ENCODE results near the gene TXN2. TPM values are rescaled to one million over a fixed set of nuclear protein-coding genes. Genes with fewer than 3 reads are reported as not detected.

TXN2 gene
- total and polyA plus RNA-seq, 2 of the 4 experiments (the other 2 are of a cell fraction): 49.6 to 166 TPM

GRCh38 chr22:36419912-36420882, 61.2 kb downstream of the TXN2 start (continued):
- TF ChIP-seq CTCF (conservative IDR thresholded peaks at IDR 0.05; ENCODE audit: low read depth, low read length): no peak
- TF ChIP-seq BHLHE40 (IDR thresholded peaks at IDR 0.05; ENCODE audit: low read depth, low read length): no peak
- TF ChIP-seq CEBPB (IDR thresholded peaks at IDR 0.05; ENCODE audit: low read depth, low read length): no peak
- no peak for TF ChIP-seq CHD1 (IDR thresholded peaks at IDR 0.05; ENCODE audit: low read depth, low read length)

Measured in IMR-90 (cell line).